Muscle layer of colon (tissue), 2 donors: Measurements from ENCODE around the gene RAB3D.
"Not testable (repeated sequence)": the region's sequence is repeated elsewhere in the genome, so short reads cannot be mapped to it uniquely, and the experiment has no call there.

ENCODE experiments used
- H3K27ac ChIP-seq: one replicate; pipeline ENCODE4 v1.7.0; 2013; ENCODE audit warnings: low read depth, mild to moderate bottlenecking, low read length, moderate library complexity
- H3K27me3 ChIP-seq, 2 donors: one replicate each; pipeline ENCODE4 v1.7.0; 2013; ENCODE audit warnings: low read length in 2 of 2, mild to moderate bottlenecking in 2 of 2; ENCODE audit not compliant: insufficient read depth in 2 of 2, control insufficient read depth in 1 of 2
- H3K36me3 ChIP-seq: one replicate; pipeline ENCODE4 v1.7.0; 2013; ENCODE audit warnings: mild to moderate bottlenecking, low read length; ENCODE audit not compliant: insufficient read depth
- H3K4me1 ChIP-seq: one replicate; pipeline ENCODE4 v1.7.0; 2013; ENCODE audit warnings: mild to moderate bottlenecking, low read length; ENCODE audit not compliant: insufficient read depth
- H3K4me3 ChIP-seq, 2 donors: one replicate each; pipeline ENCODE4 v1.7.0; 2013; ENCODE audit warnings: low read length in 2 of 2, low read depth in 1 of 2, mild to moderate bottlenecking in 1 of 2, moderate library complexity in 1 of 2
- H3K9ac ChIP-seq: one replicate; pipeline ENCODE4 v1.7.0; 2013; ENCODE audit warnings: low read length
- H3K9me3 ChIP-seq: one replicate; pipeline ENCODE4 v1.7.0; 2013; ENCODE audit warnings: mild to moderate bottlenecking, low read length
- donor health status: abdominal sarcoma.
- donor health status: Adenocarcinoma of cecum.

RAB3D gene, protein sequence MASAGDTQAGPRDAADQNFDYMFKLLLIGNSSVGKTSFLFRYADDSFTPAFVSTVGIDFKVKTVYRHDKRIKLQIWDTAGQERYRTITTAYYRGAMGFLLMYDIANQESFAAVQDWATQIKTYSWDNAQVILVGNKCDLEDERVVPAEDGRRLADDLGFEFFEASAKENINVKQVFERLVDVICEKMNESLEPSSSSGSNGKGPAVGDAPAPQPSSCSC

GRCh38 chr19:11339254-11340098 is at the start of gene RAB3D:
RAB3D (minus strand) TSS chr19:11339657; CDS start chr19:11337399, 2,258 bp downstream.
- peak within 1 kb of the TSS; percentile 57 for H3K9ac ChIP-seq
- peaks cover 32% of the 10 kb centered on the region for H3K36me3 ChIP-seq
- peaks cover 14% of the 10 kb centered on the region for H3K4me1 ChIP-seq
- no peaks in the 10 kb centered on the region for H3K27me3 ChIP-seq
- H3K4me3 ChIP-seq, result peak within 1 kb of the TSS; percentile 74 to 86
- no peaks in the 10 kb centered on the region for H3K9me3 ChIP-seq
- H3K27ac ChIP-seq, result peak within 1 kb of the TSS; percentile 79

GRCh38 chr19:11387162-11388034 is 47.9 kb upstream of the RAB3D start:
- Histone ChIP-seq H3K4me3 (no peak overlapping the region), H3K9ac (no peak overlapping the region), H3K27ac (no peak overlapping the region), H3K36me3 (no peaks in the 10 kb centered on the region), H3K9me3 (no peaks in the 10 kb centered on the region), H3K4me1 (no peaks in the 10 kb centered on the region), H3K27me3 (peaks cover 0 to 18% of the 10 kb centered on the region in 2 donors)

DNA sequence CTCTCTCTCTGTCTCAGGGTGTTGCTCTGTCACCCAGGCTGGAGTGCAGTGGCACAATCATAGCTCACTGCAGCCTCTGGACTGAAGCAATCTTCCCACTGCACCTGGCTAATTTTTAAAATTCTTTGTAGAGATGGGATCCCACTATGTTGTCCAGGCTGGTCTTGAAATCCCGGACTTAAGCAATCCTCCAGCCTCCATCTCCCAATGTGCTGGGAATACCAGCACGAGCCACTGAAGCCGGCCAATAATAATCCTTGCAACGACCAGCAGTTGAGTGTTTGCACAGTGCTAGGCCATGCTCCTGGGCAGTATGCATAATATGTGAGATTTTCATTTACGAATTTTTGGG is 45.3 kb upstream of the RAB3D start:
- H3K4me1 ChIP-seq, result peaks cover 17% of the 10 kb centered on the region
- H3K9me3 ChIP-seq, result no peaks in the 10 kb centered on the region
- H3K36me3 ChIP-seq, result no peaks in the 10 kb centered on the region
- H3K27ac ChIP-seq, result no peak overlapping the region
- H3K4me3 ChIP-seq, result no peak overlapping the region
- H3K9ac ChIP-seq, result no peak overlapping the region
- H3K27me3 ChIP-seq, result peaks cover 6 to 27% of the 10 kb centered on the region in 2 donors

GRCh38 chr19:11383706-11384048 is 44.2 kb upstream of the RAB3D start:
- H3K27me3 ChIP-seq, result peaks cover 6 to 27% of the 10 kb centered on the region in 2 donors
- no peak overlapping the region for H3K4me3 ChIP-seq
- peaks cover 18% of the 10 kb centered on the region for H3K4me1 ChIP-seq
- no peaks in the 10 kb centered on the region for H3K36me3 ChIP-seq
- H3K9ac ChIP-seq, result no peak overlapping the region
- no peaks in the 10 kb centered on the region for H3K9me3 ChIP-seq
- H3K27ac ChIP-seq, result no peak overlapping the region

DNA sequence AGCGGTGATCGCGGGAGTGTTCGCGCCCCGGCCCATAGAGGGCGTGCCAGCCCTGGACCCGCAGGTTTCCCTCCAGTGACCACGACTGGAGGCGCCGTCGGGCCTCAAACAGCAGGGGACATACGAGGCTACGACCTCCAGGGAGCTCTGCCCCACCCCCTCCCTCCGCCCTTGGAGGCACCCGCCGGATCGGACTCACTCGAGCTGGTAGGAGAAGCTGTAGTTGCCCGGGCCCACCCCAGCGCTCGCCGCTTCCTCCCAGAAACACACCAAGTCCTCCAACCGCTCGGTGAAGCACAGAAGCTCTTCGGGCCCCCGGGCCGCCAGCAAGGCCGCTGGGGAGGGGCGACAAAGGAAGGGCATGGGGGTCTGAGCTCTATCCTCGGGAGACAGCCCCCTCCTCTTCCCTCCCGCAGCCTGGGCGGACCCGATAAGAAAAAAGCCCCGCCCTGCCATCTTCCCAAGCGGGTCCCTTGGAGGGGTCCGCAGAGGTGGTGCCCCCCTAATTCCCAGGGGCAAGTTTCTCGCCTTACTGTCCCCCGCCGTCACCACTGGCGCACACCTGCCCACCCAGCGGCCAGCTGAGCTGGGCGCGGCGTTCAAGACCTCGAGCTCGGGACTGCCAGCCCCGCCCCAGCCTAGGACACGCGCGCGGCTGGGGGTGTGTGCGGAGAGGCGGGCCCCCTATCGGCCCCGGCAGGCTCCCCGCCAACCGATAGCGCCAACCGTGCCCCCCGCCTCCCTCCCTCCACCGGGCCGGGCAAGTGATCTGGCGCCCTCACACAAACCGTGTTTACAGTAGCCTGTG is 43.6 kb upstream of the RAB3D start:
- Histone ChIP-seq H3K27me3 (peaks cover 6 to 27% of the 10 kb centered on the region in 2 donors), H3K9ac (no peak overlapping the region), H3K36me3 (no peaks in the 10 kb centered on the region), H3K4me1 (peaks cover 24% of the 10 kb centered on the region), H3K27ac (no peak overlapping the region), H3K9me3 (no peaks in the 10 kb centered on the region), H3K4me3 (no peak overlapping the region)

GRCh38 chr19:11380653-11381537 is 41.4 kb upstream of the RAB3D start:
- Histone ChIP-seq H3K4me1 (peaks cover 42% of the 10 kb centered on the region), H3K4me3 (peak overlapping the region; percentile 67 to 73), H3K36me3 (no peaks in the 10 kb centered on the region), H3K9me3 (no peaks in the 10 kb centered on the region), H3K9ac (no peak overlapping the region), H3K27me3 (peaks cover 6 to 27% of the 10 kb centered on the region in 2 donors), H3K27ac (peak overlapping the region; percentile 73)

GRCh38 chr19:11379857-11380350 is 40.4 kb upstream of the RAB3D start:
- Histone ChIP-seq H3K36me3 (no peaks in the 10 kb centered on the region), H3K9me3 (no peaks in the 10 kb centered on the region), H3K27ac (no peak overlapping the region), H3K4me1 (peaks cover 50% of the 10 kb centered on the region), H3K4me3 (peak overlapping the region in 1 of 2 donors; percentile 73), H3K27me3 (peaks cover 6 to 27% of the 10 kb centered on the region in 2 donors), H3K9ac (no peak overlapping the region)

DNA sequence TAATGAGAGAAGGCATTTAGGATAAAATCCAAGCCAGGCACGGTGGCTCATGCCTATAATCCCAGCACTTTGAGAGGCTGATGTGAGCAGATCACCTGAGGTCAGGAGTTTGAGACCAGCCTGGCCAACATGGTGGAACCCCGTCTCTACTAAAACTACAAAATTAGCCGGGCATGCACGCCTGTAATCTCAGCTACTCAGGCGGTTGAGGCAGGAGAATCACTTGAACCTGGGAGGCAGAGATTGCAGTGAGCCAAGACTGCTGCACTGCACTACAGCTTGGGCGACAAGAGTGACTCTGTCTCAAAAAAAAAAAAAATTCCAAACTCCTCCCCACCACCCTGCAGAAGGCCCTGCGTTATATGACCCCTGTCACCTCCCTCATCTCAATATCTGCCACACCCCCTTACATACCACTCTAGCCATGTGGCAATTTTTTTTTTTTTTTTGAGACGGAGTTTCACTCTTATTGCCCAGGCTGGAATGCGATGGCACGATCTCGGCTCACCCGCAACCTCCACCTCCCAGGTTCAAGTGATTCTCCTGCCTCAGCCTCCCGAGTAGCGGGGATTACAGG is 39.9 kb upstream of the RAB3D start:
- H3K9ac ChIP-seq, H3K4me3 ChIP-seq, H3K9me3 ChIP-seq, H3K27ac ChIP-seq, H3K36me3 ChIP-seq: not testable (repeated sequence)
- H3K4me1 ChIP-seq, result peaks cover 50% of the 10 kb centered on the region
- H3K27me3 ChIP-seq, result peaks cover 6 to 27% of the 10 kb centered on the region in 2 donors

DNA sequence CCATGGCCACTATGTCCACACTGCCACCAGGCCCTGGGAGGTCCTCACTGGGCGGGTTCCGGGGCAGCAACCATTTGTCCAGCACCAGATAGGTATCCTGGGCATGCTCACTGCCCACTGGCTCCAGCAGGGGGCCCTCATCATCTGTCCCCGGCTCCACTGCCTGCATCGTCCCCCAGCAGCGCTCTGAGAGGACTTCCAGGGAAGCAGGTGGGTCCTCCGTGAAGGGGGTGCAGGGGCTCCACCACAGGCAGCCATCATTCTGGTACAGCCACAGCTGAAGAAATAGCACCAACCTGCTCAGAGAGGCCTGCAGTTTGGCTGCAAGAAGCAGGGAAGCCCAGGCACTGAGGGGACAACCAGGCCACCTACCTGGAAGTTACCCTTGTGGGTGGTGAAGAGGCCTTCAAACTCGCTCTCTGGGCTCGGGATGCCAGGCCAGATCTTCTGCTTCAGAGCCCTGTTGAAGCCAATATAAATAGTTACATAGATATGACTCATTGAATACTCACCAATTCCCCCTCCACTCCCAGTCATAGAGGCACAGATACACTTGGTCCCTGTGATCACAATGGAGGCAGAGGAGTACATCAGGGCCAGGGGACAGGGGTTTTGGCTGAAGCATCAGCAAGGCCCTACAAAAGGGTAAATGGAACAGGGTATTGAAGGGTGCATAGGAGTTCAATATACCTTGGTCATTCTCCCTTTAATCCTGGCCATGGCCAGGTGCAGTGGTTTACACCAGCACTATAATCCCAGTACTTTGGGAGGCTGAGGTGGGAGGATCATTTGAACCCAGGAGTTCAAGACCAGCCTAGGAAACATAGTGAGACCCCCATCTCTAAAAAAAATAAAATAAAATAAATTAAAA is 39.1 kb upstream of the RAB3D start:
- Histone ChIP-seq H3K4me1 (peaks cover 58% of the 10 kb centered on the region), H3K9me3 (no peaks in the 10 kb centered on the region), H3K36me3 (no peaks in the 10 kb centered on the region), H3K27me3 (peaks cover 6 to 20% of the 10 kb centered on the region in 2 donors), H3K4me3 (peak overlapping the region in 1 of 2 donors; percentile 31), H3K27ac (peak overlapping the region; percentile 76), H3K9ac (no peak overlapping the region)
